Measurements from ENCODE around the gene SYNGAP1. TPM values are rescaled to one million over a fixed set of nuclear protein-coding genes. Genes with fewer than 3 reads are reported as not detected.

The SYNGAP1 gene
- total and polyA plus RNA-seq, 9 of the 15 experiments (the other 6 are each of a cell fraction or from before 2014, with no cell fraction given) = 0.01 to 22.8 (median 3.2) TPM

GRCh38 chr6:33418690-33419291 is 1.1 kb upstream of the SYNGAP1 start (continued):
- no peak for TF ChIP-seq FOXA1 (IDR thresholded peaks at IDR 0.05; ENCODE audit: borderline replicate concordance)
- no peak for TF ChIP-seq NCOA6 (IDR thresholded peaks at IDR 0.05)
- TF ChIP-seq ZFX (CRISPR knock-in tag; IDR thresholded peaks at IDR 0.05) = 0 out of 2 replicates have a peak, but pooled peaks have one; percentile 13
- TF ChIP-seq ARID3B (CRISPR knock-in tag; IDR thresholded peaks at IDR 0.05; ENCODE audit: borderline replicate concordance) = no peak
- no peak for TF ChIP-seq HNRNPL (IDR thresholded peaks at IDR 0.05; ENCODE audit: low read depth, low read length)
- no peak for TF ChIP-seq ZNF212 (CRISPR knock-in tag; IDR thresholded peaks at IDR 0.05)
- TF ChIP-seq MLX (CRISPR knock-in tag; conservative IDR thresholded peaks at IDR 0.05) = peak in 1 of 2 experiments; percentile 89; a peak in 2 of 4 replicates
- TF ChIP-seq ETV6 (IDR thresholded peaks at IDR 0.05; ENCODE audit: borderline replicate concordance in 1 of 2, low read depth in 2 of 2, low read length in 1 of 2) = no peak
- TF ChIP-seq ETV6 (CRISPR knock-in tag; IDR thresholded peaks at IDR 0.05; ENCODE audit: borderline replicate concordance) = no peak
- TF ChIP-seq ZNF23 (CRISPR knock-in tag; IDR thresholded peaks at IDR 0.05) = 0 out of 2 replicates have a peak, but pooled peaks have one; percentile 60
- TF ChIP-seq ATF7 (IDR thresholded peaks at IDR 0.05) = peak; percentile 92
- peak; percentile 89; the same call in 1 of the 2 replicates for TF ChIP-seq HBP1 (CRISPR knock-in tag; IDR thresholded peaks at IDR 0.05)
- TF ChIP-seq ZNF707 (CRISPR knock-in tag; conservative IDR thresholded peaks at IDR 0.05) = 0 out of 2 replicates have a peak, but pooled peaks have one; percentile 65
- peak; percentile 47; the same call in 1 of the 2 replicates for TF ChIP-seq ZNF354B (CRISPR knock-in tag; IDR thresholded peaks at IDR 0.05)
- peak; percentile 11; the same call in 1 of the 2 replicates for TF ChIP-seq FOSL1 (tag; conservative IDR thresholded peaks at IDR 0.05)
- TF ChIP-seq CTCF (IDR thresholded peaks at IDR 0.05 in 2 of 3, conservative IDR thresholded peaks at IDR 0.05 in 1 of 3; ENCODE audit: insufficient read depth in 2 of 3, low read depth in 1 of 3, low read length in 3 of 3) = 0 out of 6 replicates have a peak, but pooled peaks of 1 of the 3 experiments have one; percentile 15
- peak; percentile 16 for TF ChIP-seq KDM5B (IDR thresholded peaks at IDR 0.05; ENCODE audit: insufficient replicate concordance, low read depth, low read length)
- 0 out of 2 replicates have a peak, but pooled peaks have one; percentile 63 for TF ChIP-seq ZSCAN32 (CRISPR knock-in tag; IDR thresholded peaks at IDR 0.05)
- no peak for TF ChIP-seq ZBED1 (IDR thresholded peaks at IDR 0.05)
- TF ChIP-seq ID3 (CRISPR knock-in tag; IDR thresholded peaks at IDR 0.05) = no peak
- 0 out of 2 replicates have a peak, but pooled peaks have one; percentile 7 for TF ChIP-seq ID3 (tag; IDR thresholded peaks at IDR 0.05)
